ENCODE results near the gene METTL27.
"Not testable (repeated sequence)": the region's sequence is repeated elsewhere in the genome, so short reads cannot be mapped to it uniquely, and the experiment has no call there.

METTL27 gene

GRCh38 chr7:73789051-73789450 lies 53.3 kb downstream of the METTL27 start:
- Histone ChIP-seq H2BK12ac (ENCODE audit: low read length) (no peak overlapping the region), H3K27ac (ENCODE audit: low read depth, low read length) (no peak overlapping the region), H3K18ac (ENCODE audit: low read length) (no peak overlapping the region), H3K79me2 (ENCODE audit: control insufficient read depth, insufficient read depth, low read length, poor library complexity) (no peaks in the 10 kb centered on the region), H4K91ac (ENCODE audit: low read depth, low read length) (no peak overlapping the region), H3K27me3 (ENCODE audit: insufficient read depth, low read length) (no peaks in the 10 kb centered on the region), H3K79me1 (ENCODE audit: low read length) (peaks cover 4% of the 10 kb centered on the region), H3K36me3 (ENCODE audit: control insufficient read depth in 1 of 2, insufficient read depth in 2 of 2, low read length in 2 of 2) (no peaks in the 10 kb centered on the region), H2BK5ac (ENCODE audit: low read depth, low read length, poor library complexity) (no peak overlapping the region), H3K9ac (ENCODE audit: low read length) (no peak overlapping the region), H3K9me3 (ENCODE audit: insufficient read depth, low read depth, low read length) (no peaks in the 10 kb centered on the region), H2AFZ (ENCODE audit: insufficient read depth, low read length, poor library complexity) (no peak overlapping the region), H4K12ac (ENCODE audit: low read depth, low read length) (no peak overlapping the region), H2BK120ac (ENCODE audit: insufficient read depth, low read length, poor library complexity) (no peak overlapping the region), H4K8ac (ENCODE audit: low read depth, low read length) (no peak overlapping the region), H3K4ac (ENCODE audit: low read depth, low read length) (no peak overlapping the region), H3K14ac (ENCODE audit: low read length) (no peak overlapping the region), H3K4me2 (ENCODE audit: low read length) (no peak overlapping the region), H3K4me1 (ENCODE audit: control insufficient read depth in 1 of 2, insufficient read depth in 2 of 2, low read length in 2 of 2) (peaks cover 2 to 6% of the 10 kb centered on the region in 2 experiments), H2AK5ac (ENCODE audit: low read length) (no peak overlapping the region), H3K4me3 (ENCODE audit: low read depth, low read length) (no peak overlapping the region), H3K23ac (ENCODE audit: low read length) (no peak overlapping the region)
- DNase-seq = no peak
- no CpG with 5 or more reads among the region's 4 CpGs for WGBS (ENCODE audit: extremely low coverage, insufficient coverage, insufficient read length)

- H3K23ac ChIP-seq (ENCODE audit: low read length); H2BK12ac ChIP-seq (ENCODE audit: low read length); H3K14ac ChIP-seq (ENCODE audit: low read length); H2AK5ac ChIP-seq (ENCODE audit: low read length); H3K79me2 ChIP-seq (ENCODE audit: control insufficient read depth, insufficient read depth, low read length, poor library complexity); H3K9me3 ChIP-seq (ENCODE audit: insufficient read depth, low read depth, low read length); H2BK5ac ChIP-seq (ENCODE audit: low read depth, low read length, poor library complexity); H4K12ac ChIP-seq (ENCODE audit: low read depth, low read length); H2AFZ ChIP-seq (ENCODE audit: insufficient read depth, low read length, poor library complexity); H4K8ac ChIP-seq (ENCODE audit: low read depth, low read length); H3K4me1 ChIP-seq (ENCODE audit: control insufficient read depth in 1 of 2, insufficient read depth in 2 of 2, low read length in 2 of 2); DNase-seq; H4K91ac ChIP-seq (ENCODE audit: low read depth, low read length); H3K27ac ChIP-seq (ENCODE audit: low read depth, low read length); H2BK120ac ChIP-seq (ENCODE audit: insufficient read depth, low read length, poor library complexity); H3K18ac ChIP-seq (ENCODE audit: low read length); H3K36me3 ChIP-seq (ENCODE audit: control insufficient read depth in 1 of 2, insufficient read depth in 2 of 2, low read length in 2 of 2); H3K4me2 ChIP-seq (ENCODE audit: low read length); H3K4me3 ChIP-seq (ENCODE audit: low read depth, low read length); H3K27me3 ChIP-seq (ENCODE audit: insufficient read depth, low read length); H3K79me1 ChIP-seq (ENCODE audit: low read length); H3K4ac ChIP-seq (ENCODE audit: low read depth, low read length); H3K9ac ChIP-seq (ENCODE audit: low read length): not testable (repeated sequence)
- WGBS (ENCODE audit: extremely low coverage, insufficient coverage, insufficient read length) = no CpG with 5 or more reads among the region's 1 CpG
These were observed 54.6 kb downstream of the METTL27 start for GRCh38 chr7:73787786-73788048.

- Histone ChIP-seq H3K36me3 (ENCODE audit: control insufficient read depth in 1 of 2, insufficient read depth in 2 of 2, low read length in 2 of 2) (no peaks in the 10 kb centered on the region), H3K27ac (ENCODE audit: low read depth, low read length) (no peak overlapping the region), H4K8ac (ENCODE audit: low read depth, low read length) (no peak overlapping the region), H3K9me3 (ENCODE audit: insufficient read depth, low read depth, low read length) (no peaks in the 10 kb centered on the region), H3K4ac (ENCODE audit: low read depth, low read length) (no peak overlapping the region), H3K4me3 (ENCODE audit: low read depth, low read length) (no peak overlapping the region), H3K79me2 (ENCODE audit: control insufficient read depth, insufficient read depth, low read length, poor library complexity) (no peaks in the 10 kb centered on the region), H3K14ac (ENCODE audit: low read length) (no peak overlapping the region), H3K27me3 (ENCODE audit: insufficient read depth, low read length) (no peaks in the 10 kb centered on the region), H3K23ac (ENCODE audit: low read length) (no peak overlapping the region), H4K91ac (ENCODE audit: low read depth, low read length) (no peak overlapping the region), H3K9ac (ENCODE audit: low read length) (no peak overlapping the region), H2BK120ac (ENCODE audit: insufficient read depth, low read length, poor library complexity) (no peak overlapping the region), H4K12ac (ENCODE audit: low read depth, low read length) (no peak overlapping the region), H2BK5ac (ENCODE audit: low read depth, low read length, poor library complexity) (no peak overlapping the region), H3K4me1 (ENCODE audit: control insufficient read depth in 1 of 2, insufficient read depth in 2 of 2, low read length in 2 of 2) (no peaks in the 10 kb centered on the region), H3K18ac (ENCODE audit: low read length) (no peak overlapping the region), H2BK12ac (ENCODE audit: low read length) (no peak overlapping the region), H3K4me2 (ENCODE audit: low read length) (no peak overlapping the region), H2AFZ (ENCODE audit: insufficient read depth, low read length, poor library complexity) (no peak overlapping the region), H3K79me1 (ENCODE audit: low read length) (no peaks in the 10 kb centered on the region), H2AK5ac (ENCODE audit: low read length) (no peak overlapping the region)
- no CpG with 5 or more reads among the region's 1 CpG for WGBS (ENCODE audit: extremely low coverage, insufficient coverage, insufficient read length)
- DNase-seq = peak; percentile 14 to 36
These were observed 55.7 kb downstream of the METTL27 start for GRCh38 chr7:73786588-73786987.
